Measurements from ENCODE around the gene PLCB1.
A peak's percentile ranks its signal among the peaks of the same experiment; 100 is the strongest.

Gene PLCB1

DNA sequence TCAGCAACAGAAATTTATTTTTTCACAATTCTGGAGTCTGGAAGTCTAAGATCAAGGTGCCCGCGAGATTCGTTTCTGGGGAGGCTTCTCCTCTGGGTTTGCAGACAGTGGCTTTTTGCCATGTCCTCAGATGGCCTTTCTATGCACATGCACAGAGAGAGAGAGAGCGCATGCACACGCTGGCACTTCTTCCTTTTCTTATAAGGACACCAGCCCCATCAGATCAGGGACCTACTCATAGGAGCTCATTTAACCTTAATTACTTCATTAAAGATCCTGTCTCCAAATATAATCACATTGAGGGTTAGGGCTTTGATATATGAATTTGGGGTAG is 676.1 kb downstream of the PLCB1 start:
- no peak overlapping the region for H3K4me3 ChIP-seq (IDR thresholded peaks at IDR 0.05; ENCODE audit: insufficient read depth, low read depth, low read length)
- TF ChIP-seq, protein P1, sequence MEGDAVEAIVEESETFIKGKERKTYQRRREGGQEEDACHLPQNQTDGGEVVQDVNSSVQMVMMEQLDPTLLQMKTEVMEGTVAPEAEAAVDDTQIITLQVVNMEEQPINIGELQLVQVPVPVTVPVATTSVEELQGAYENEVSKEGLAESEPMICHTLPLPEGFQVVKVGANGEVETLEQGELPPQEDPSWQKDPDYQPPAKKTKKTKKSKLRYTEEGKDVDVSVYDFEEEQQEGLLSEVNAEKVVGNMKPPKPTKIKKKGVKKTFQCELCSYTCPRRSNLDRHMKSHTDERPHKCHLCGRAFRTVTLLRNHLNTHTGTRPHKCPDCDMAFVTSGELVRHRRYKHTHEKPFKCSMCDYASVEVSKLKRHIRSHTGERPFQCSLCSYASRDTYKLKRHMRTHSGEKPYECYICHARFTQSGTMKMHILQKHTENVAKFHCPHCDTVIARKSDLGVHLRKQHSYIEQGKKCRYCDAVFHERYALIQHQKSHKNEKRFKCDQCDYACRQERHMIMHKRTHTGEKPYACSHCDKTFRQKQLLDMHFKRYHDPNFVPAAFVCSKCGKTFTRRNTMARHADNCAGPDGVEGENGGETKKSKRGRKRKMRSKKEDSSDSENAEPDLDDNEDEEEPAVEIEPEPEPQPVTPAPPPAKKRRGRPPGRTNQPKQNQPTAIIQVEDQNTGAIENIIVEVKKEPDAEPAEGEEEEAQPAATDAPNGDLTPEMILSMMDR (conservative IDR thresholded peaks at IDR 0.05; ENCODE audit: low read depth, low read length): no peak
- H3K9ac ChIP-seq: no peak overlapping the region; the same call in 1 of the 2 replicates
- H2AFZ ChIP-seq (ENCODE audit: low read depth): no peak overlapping the region; the same call in 1 of the 2 replicates
- no peaks in the 10 kb centered on the region for H3K36me3 ChIP-seq (ENCODE audit: insufficient read depth)
- H3K79me2 ChIP-seq (ENCODE audit: insufficient read depth, low read depth): no peaks in the 10 kb centered on the region
- H4K20me1 ChIP-seq (ENCODE audit: insufficient read depth): no peaks in the 10 kb centered on the region
- H3K4me2 ChIP-seq: peak overlapping the region; percentile 36
- H3K27ac ChIP-seq: no peak overlapping the region; the same call in 1 of the 2 replicates
- H3K4me1 ChIP-seq (ENCODE audit: low read depth, poor library complexity, severe bottlenecking): peaks cover 52% of the 10 kb centered on the region
- H3K27me3 ChIP-seq (ENCODE audit: insufficient read depth, low read depth): no peaks in the 10 kb centered on the region

DNA sequence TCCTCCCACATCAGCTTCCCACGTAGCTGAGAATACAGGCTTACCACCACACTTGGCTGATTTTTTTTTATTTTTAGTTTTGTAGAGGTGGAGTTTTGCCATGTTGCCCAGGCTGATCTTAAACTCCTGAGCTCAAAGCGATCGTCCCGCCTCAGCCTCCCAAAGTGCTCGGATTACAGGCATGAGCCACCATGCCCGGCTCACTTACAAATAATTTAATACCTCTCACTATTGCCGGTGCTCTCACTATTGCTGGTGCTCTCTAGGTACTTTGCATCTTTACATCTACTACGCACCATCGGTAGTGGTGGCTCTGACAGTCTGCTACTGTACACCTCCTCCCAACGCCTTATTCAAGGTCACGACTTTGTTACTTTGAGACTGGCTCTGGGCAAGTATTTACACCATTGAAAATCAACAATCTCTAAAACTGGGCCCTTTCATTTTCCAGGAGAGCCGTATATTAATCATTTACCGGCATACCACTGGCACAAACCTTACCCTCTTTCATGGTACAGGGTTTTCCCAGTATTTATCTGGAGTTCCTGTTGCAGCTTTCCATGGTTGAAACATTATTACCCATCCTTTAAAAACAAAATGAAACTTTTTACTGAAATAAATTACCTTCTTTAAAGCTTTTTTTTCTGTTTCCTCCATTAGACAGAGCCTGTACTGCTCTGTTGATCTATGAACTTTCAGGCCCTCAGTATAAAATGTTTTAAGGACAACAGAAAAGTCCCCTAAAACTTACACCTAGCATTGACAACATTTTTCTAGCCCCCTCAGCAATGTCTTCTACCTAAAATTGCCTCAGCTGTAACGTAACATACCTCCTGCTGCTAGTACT is 677.3 kb downstream of the PLCB1 start:
- no peak overlapping the region for H3K4me2 ChIP-seq
- H3K36me3 ChIP-seq (ENCODE audit: insufficient read depth): no peaks in the 10 kb centered on the region
- H2AFZ ChIP-seq (ENCODE audit: low read depth): no peak overlapping the region
- H3K9ac ChIP-seq: no peak overlapping the region
- no peak overlapping the region for H3K27ac ChIP-seq
- no peaks in the 10 kb centered on the region for H4K20me1 ChIP-seq (ENCODE audit: insufficient read depth)
- TF ChIP-seq, protein P1 (conservative IDR thresholded peaks at IDR 0.05; ENCODE audit: low read depth, low read length): no peak
- peaks cover 46% of the 10 kb centered on the region for H3K4me1 ChIP-seq (ENCODE audit: low read depth, poor library complexity, severe bottlenecking)
- H3K27me3 ChIP-seq (ENCODE audit: insufficient read depth, low read depth): no peaks in the 10 kb centered on the region
- no peak overlapping the region for H3K4me3 ChIP-seq (IDR thresholded peaks at IDR 0.05; ENCODE audit: insufficient read depth, low read depth, low read length)
- no peaks in the 10 kb centered on the region for H3K79me2 ChIP-seq (ENCODE audit: insufficient read depth, low read depth)

DNA sequence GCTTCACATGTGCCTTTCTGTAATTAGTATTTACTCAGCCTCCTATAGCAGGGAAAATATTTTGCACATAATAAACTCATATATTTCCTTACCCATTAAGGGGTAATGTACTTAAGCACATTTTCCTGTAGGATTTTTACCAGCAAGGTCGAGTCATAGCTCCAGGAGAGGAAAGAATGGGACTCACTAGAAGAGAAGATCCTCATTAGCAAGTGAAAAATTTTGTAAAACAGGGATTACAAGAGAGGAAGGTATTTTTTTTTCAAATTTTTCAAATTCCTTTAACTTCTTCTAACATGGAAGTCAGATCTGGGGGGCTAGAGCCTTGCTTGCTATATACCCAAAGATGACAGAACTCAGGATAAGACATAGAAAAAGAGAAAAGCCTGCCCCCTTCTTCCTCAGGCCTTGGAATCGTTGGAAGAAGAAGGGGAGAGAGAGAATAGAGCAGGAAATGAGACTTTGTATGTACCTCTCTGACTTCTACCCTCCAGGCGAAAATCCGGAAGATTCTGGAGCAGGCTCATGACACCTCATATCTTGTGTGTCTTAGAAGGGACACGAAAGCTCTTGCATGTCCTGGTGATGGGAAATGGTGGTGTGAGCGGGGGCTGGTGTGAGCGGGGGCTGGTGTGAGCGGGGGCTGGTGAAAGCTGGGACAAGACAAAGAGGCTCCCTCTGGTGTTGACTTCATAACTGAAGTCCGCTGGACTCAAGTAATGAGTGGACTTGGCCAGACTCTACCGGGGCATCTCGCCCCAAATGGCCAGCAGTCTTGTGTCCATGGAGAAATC is 679.9 kb downstream of the PLCB1 start:
- Histone ChIP-seq H4K20me1 (ENCODE audit: insufficient read depth) (no peaks in the 10 kb centered on the region), H3K27me3 (ENCODE audit: insufficient read depth, low read depth) (no peaks in the 10 kb centered on the region), H3K4me3 (IDR thresholded peaks at IDR 0.05; ENCODE audit: insufficient read depth, low read depth, low read length) (no peak overlapping the region), H3K79me2 (ENCODE audit: insufficient read depth, low read depth) (no peaks in the 10 kb centered on the region), H3K4me2 (no peak overlapping the region), H3K27ac (no peak overlapping the region), H2AFZ (ENCODE audit: low read depth) (no peak overlapping the region), H3K9ac (no peak overlapping the region), H3K36me3 (ENCODE audit: insufficient read depth) (no peaks in the 10 kb centered on the region), H3K4me1 (ENCODE audit: low read depth, poor library complexity, severe bottlenecking) (peaks cover 20% of the 10 kb centered on the region)
- TF ChIP-seq, protein P1 (conservative IDR thresholded peaks at IDR 0.05; ENCODE audit: low read depth, low read length): no peak

DNA sequence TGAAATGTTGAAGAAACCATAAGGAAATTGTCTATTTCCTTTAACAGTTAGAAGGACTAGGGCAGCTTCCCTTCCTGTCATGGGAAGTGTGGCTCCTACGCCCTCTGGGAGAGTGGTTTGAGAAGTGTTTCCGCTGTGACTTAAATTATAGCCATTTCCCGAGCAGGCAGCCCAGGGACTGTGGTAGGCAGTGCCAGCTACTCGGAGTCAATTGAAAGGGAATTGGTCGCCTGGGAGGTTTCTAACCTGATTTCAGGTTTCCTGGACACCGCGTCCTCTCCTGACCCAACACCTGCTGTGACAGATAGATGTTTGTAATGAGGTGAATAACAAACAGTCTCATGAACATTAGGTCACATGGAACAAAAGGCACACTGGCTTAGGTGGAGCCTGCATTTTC is 680.8 kb downstream of the PLCB1 start:
- H3K4me2 ChIP-seq: no peak overlapping the region
- no peak overlapping the region for H3K4me3 ChIP-seq (IDR thresholded peaks at IDR 0.05; ENCODE audit: insufficient read depth, low read depth, low read length)
- no peaks in the 10 kb centered on the region for H3K79me2 ChIP-seq (ENCODE audit: insufficient read depth, low read depth)
- H3K36me3 ChIP-seq (ENCODE audit: insufficient read depth): no peaks in the 10 kb centered on the region
- H3K27ac ChIP-seq: no peak overlapping the region
- no peaks in the 10 kb centered on the region for H4K20me1 ChIP-seq (ENCODE audit: insufficient read depth)
- H3K4me1 ChIP-seq (ENCODE audit: low read depth, poor library complexity, severe bottlenecking): peaks cover 11% of the 10 kb centered on the region
- no peaks in the 10 kb centered on the region for H3K27me3 ChIP-seq (ENCODE audit: insufficient read depth, low read depth)
- TF ChIP-seq, protein P1 (conservative IDR thresholded peaks at IDR 0.05; ENCODE audit: low read depth, low read length): no peak
- no peak overlapping the region for H3K9ac ChIP-seq
- H2AFZ ChIP-seq (ENCODE audit: low read depth): no peak overlapping the region

Measured in KMS-11 (cell line).